GM12891 (cell line): Measurements from ENCODE around the gene MUC5AC.
"Not testable (repeated sequence)": the region's sequence is repeated elsewhere in the genome, so short reads cannot be mapped to it uniquely, and the experiment has no call there.

ENCODE experiments used
- DNase-seq: peaks from one replicate; pipeline ENCODE4 v3.0.0; 2011; ENCODE audit warnings: low spot score; ENCODE audit not compliant: insufficient read length
- FAIRE-seq: peaks from 2 replicates; lab custom pipeline; 2011; peaks lifted over from hg19 to GRCh38; lab: Jason Lieb, UNC
- PAX5 ChIP-seq: IDR thresholded peaks from 2 replicates; pipeline ENCODE4 v1.6.1; 2011; ENCODE audit warnings: low read length, moderate library complexity, mild to moderate bottlenecking; ENCODE audit not compliant: insufficient read depth, severe bottlenecking
- POLR2A ChIP-seq: IDR thresholded peaks from 2 replicates; pipeline ENCODE4 v1.6.1; 2011; ENCODE audit warnings: low read depth, low read length, control low read depth
- POLR2AphosphoS5 ChIP-seq: IDR thresholded peaks from 2 replicates; pipeline ENCODE4 v1.6.1; 2011; ENCODE audit warnings: low read depth, low read length, control low read depth
- POU2F2 ChIP-seq: IDR thresholded peaks from 2 replicates; pipeline ENCODE4 v1.6.1; 2011; ENCODE audit warnings: low read depth, mild to moderate bottlenecking, control low read depth, low read length, moderate library complexity
- SPI1 ChIP-seq: IDR thresholded peaks from 2 replicates; pipeline ENCODE4 v1.6.1; 2011; ENCODE audit warnings: low read depth, low read length, control low read depth
- TAF1 ChIP-seq: IDR thresholded peaks from 2 replicates; pipeline ENCODE4 v1.6.1; 2011; ENCODE audit warnings: low read depth, low read length, control low read depth

Gene MUC5AC

DNA sequence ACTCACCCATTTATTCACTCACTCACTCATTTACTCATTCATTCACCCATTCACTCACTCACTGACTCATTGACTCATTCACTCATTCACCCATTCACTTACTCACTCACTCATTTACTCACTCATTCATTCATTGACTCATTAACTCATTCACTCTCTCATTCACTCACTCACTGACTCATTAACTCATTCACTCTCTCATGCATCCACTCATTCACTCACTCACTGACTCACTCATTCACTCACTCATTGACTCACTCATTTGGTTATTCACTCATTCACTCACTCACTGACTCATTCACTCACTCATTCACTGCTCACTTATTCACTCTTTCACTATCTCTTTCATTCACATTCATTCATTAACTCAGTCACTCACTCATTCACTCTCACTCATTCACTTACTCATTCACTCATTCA is 2.5 kb upstream of the MUC5AC start:
- no peak for FAIRE-seq
- TF ChIP-seq POLR2AphosphoS5 (no peak), POLR2A (no peak), SPI1 (no peak), TAF1 (no peak), POU2F2 (no peak), PAX5 (no peak)
- DNase-seq = no peak

DNA sequence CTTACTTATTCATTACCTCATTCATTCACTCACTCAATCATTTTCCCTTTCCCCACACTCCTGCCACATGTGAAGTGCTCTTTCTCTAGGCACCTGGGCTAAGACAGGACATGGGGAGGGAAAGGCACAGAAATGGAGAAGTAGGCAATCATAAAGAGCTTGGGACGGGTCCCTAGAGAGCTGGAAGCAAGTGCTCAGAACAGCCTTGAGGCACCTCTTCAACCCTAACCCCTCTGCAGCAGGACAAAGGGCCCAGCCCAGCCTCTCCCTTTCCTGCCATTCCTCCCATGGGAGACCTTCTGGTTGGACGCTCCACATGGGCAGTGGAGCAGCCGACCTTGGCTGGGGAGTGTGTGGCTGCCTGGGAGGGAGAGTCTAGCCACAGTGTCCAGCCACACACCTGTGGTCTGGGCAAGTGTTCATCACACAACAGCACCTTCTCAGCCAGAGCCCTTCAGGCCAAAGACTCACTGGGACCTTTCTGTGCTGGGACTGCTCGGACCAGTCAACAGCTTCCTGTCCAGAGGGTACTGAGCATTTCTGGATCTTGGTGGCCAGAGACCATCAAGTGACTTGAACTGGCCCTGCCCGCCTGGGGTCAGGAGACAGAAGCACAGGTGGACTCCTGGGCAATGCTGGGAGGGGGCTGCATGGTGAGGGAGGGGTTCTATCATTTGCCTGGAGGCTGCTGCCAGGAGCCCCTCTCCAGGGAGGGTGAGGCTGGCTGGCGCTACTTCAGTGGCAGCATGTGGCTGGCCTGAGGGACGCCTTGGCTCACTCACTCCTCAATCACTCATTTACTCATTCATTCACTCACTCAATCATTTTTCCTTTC is 1.0 kb upstream of the MUC5AC start:
- FAIRE-seq (no peak), DNase-seq (no peak)
- TF ChIP-seq POLR2A (no peak), PAX5 (no peak), POLR2AphosphoS5 (no peak), SPI1 (no peak), TAF1 (no peak), POU2F2 (no peak)

DNA sequence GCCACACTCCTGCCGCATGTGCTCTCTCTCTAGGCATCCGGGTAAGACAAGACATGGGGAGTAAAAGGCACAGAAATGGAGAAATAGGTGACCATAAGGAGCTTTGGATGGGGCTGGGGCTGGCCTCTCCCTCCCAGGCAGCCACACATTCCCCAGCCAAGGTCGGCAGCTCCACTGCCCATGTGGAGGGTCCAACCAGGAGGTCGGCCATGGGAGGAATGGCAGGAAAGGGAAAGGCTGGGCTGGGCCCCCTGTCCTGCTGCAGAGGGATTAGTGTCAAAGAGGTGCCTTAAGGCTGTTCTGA is 460 bp upstream of the MUC5AC start:
- FAIRE-seq (no peak), DNase-seq (no peak)
- TF ChIP-seq SPI1 (no peak), PAX5 (no peak), POLR2AphosphoS5 (no peak), POLR2A (no peak)

DNA sequence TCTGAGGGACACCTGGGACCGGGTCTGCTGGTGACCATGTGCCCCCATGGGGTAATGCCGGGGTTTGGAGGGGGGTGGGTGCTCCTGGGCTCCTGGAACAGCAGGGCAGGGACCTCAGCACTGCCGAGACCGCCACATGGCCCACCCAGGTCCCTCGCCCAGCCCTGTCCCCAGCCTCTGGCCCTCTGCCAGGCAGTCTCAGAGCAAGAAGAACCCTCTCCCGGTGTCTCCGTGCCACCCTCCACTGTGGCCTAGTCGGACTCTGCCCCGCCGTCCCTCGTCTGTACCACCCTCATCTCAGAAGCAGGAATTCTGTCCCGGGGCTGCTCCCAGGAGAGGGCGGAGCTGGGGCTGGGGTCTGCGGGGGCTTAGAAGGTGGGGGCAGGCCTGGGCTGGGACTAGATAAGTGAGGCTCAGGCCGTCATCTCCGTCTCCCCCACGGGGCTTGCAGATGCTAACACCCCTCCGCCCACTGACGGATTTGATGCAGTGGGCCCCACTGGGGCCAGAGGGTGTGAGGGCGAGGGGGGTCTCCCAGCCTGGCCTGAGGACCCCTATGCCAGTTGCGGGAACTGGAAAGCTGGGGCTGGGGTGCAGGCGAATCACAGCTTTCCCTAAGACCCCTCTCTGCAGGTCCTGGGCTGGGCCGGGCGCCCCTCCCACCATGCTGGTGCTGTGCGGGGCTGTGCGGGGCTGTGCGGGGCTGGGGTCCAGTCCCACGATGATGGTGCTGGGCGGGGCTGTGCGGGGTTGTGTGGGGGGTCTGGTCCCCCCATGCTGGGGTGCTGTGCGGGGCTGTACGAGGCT is 1.1 kb downstream of the MUC5AC start:
- no peak for FAIRE-seq
- no peak for TF ChIP-seq TAF1
- no peak for TF ChIP-seq POLR2AphosphoS5
- no peak for TF ChIP-seq SPI1
- no peak for TF ChIP-seq POLR2A
- peak; percentile 16 for DNase-seq

DNA sequence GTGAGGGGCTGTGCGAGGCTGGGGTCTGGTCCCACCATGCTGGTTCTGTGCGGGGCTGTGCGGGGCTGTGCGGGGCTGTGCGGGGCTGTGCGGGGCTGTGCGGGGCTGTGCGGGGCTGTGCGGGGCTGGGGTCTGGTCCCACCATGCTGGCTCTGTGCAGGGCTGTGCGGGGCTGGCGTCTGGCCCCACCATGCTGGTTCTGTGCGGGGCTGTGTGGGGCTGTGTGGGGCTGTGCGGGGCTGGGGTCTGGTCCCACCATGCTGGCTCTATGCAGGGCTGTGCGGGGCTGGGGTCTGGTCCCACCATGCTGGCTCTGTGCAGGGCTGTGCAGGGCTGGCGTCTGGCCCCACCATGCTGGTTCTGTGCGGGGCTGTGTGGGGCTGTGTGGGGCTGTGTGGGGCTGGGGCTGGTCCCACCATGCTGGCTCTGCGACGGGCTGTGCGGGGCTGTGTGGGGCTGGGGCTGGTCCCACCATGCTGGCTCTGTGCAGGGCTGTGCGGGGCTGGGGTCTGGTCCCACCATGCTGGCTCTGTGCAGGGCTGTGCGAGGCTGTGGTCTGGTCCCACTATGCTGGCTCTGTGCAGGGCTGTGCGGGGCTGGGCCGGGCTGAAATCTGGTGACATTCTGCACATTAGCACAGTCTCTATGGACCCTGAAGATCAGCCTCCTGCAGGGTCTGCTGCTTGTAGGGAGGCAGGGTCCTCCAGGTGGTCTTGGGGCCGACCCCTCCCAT is 1.9 kb downstream of the MUC5AC start:
- not testable (repeated sequence) for FAIRE-seq, DNase-seq

DNA sequence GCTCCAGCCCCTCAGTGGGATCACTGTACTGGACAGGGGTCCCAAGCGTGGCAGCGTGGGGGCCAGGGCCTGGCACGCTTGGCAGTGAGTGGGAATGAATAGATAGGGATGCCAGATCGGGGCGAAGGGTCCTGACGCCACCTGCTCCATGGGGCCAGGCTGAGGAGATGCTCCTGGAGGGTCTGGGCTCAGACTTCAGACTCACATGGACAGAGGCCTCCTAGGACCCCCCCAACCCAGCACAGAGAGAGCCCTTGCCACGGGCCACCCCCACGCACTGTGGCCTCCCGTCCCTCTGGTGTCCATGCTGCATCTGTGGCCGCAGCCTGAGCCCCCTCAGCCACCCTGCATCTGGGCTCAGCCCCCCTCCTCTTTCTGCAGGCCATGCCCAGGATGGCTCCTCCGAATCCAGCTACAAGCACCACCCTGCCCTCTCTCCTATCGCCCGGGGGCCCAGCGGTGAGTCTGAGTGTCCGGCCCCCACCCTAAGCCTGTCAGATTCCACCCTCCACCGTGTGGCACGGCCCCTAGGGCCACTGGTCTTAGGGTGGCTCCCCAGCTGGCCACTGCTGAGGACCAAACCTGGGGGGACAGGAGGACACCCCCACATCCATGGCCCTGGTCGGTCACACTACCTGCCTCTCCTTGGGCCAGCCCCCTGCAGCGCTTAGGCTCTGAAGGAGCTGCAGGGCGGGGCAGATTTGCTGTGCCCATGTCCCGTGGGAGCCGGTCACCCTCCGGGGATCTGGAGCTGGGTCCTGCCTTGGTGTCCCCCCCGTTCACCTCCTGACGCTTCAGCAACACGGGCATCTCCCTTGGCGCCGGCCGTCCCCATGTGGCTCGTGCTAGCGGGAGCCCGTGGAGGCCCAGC is 2.7 kb downstream of the MUC5AC start:
- TF ChIP-seq POLR2AphosphoS5 (no peak), PAX5 (no peak), TAF1 (no peak), POU2F2 (no peak), SPI1 (no peak), POLR2A (no peak)
- DNase-seq (peak; percentile 20), FAIRE-seq (no peak)

DNA sequence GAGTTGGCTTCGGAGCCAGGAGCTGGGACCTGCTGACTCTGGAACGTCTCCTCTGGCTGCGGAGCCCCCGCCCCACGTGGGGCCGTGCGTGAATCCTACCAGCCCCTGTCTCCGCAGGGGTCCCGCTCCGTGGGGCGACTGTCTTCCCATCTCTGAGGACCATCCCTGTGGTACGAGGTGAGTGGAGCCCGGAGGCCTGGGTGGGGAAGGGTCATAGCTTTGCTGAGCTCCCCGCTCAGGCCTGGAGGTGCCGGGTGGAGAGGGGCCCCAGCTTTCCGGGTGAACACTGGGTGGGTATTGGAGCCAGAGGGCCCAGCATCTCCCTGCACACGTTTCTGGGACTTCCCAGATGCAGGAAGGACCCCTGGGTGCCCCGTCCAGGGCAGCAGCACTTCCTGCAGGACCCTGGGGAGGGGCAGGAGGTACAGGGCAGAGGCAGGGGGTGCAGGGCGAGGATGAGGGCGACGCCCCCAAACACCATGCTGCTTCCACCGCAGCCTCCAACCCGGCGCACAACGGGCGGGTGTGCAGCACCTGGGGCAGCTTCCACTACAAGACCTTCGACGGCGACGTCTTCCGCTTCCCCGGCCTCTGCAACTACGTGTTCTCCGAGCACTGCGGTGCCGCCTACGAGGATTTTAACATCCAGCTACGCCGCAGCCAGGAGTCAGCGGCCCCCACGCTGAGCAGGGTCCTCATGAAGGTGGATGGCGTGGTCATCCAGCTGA is 3.8 kb downstream of the MUC5AC start:
- TF ChIP-seq POU2F2 (no peak), POLR2A (no peak), SPI1 (no peak), POLR2AphosphoS5 (no peak), PAX5 (no peak), TAF1 (no peak)
- peak; percentile 11 for DNase-seq
- FAIRE-seq = no peak

DNA sequence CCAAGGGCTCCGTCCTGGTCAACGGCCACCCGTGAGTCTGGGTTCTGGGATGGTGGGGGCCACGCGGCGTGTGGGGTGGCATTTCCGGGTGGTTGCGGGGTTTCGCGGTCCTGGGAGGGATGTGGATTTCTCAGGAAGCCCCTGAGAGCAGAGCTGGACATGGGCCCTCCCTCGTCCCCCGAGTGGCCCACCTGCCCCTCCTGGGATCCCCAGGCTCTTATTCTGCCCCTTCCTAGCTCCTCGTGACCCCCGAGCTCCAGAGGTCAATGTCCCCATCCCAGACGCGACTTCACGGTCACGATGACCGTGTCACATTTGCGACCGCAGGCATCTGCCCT is 4.4 kb downstream of the MUC5AC start:
- DNase-seq = no peak
- TF ChIP-seq POU2F2 (no peak), POLR2A (no peak), PAX5 (no peak), SPI1 (no peak), TAF1 (no peak), POLR2AphosphoS5 (no peak)
- no peak for FAIRE-seq
